H1 (cell line): ENCODE measurements around the gene CDH22. TPM values are rescaled to one million over a fixed set of nuclear protein-coding genes. Genes with fewer than 3 reads are reported as not detected.

Source experiments
- CTCF ChIA-PET: fragments of 300-600 bp; sonication (Branson Sonifier 250); formaldehyde crosslinking; loops from one replicate; lab custom pipeline; 2021; ENCODE audit not compliant: partially characterized antibody; lab: Charles Lee
- POLR2A ChIA-PET: fragments of 300-600 bp; sonication (Branson Sonifier 250); formaldehyde crosslinking; loops from one replicate; lab custom pipeline; 2021; ENCODE audit warnings: inconsistent platforms; ENCODE audit not compliant: partially characterized antibody; lab: Charles Lee
- DNase-seq, 2 experiments: peaks; one replicate each; pipeline versions ENCODE4 v3.0.0 to v3.0.0-alpha.2; 2010 to 2022; ENCODE audit warnings: low spot score in 2 of 2, low read depth in 1 of 2, mixed read lengths in 1 of 2
- FAIRE-seq: peaks from 2 replicates; lab custom pipeline; 2011; peaks lifted over from hg19 to GRCh38; lab: Jason Lieb, UNC
- H2AFZ ChIP-seq: 2 replicates; pipeline ENCODE4 v1.8.1; 2012; ENCODE audit warnings: low read length, inconsistent platforms
- H2AK5ac ChIP-seq: 2 replicates; pipeline ENCODE4 v1.6.1; 2013; ENCODE audit warnings: low read depth, low read length
- H2BK120ac ChIP-seq: replicated peaks from 2 replicates; pipeline ENCODE3; 2013; ENCODE audit warnings: low read depth, low read length, inconsistent platforms
- H2BK12ac ChIP-seq: 2 replicates; pipeline ENCODE4 v1.6.1; 2013; ENCODE audit warnings: low read depth, low read length
- H2BK15ac ChIP-seq: 2 replicates; pipeline ENCODE4 v1.6.1; 2013; ENCODE audit warnings: low read length
- H2BK20ac ChIP-seq: 2 replicates; pipeline ENCODE4 v1.6.1; 2013; ENCODE audit warnings: low read length
- H2BK5ac ChIP-seq: 2 replicates; pipeline ENCODE4 v1.6.1; 2013; ENCODE audit warnings: low read depth, low read length
- H3K14ac ChIP-seq: 2 replicates; pipeline ENCODE4 v1.6.1; 2013; ENCODE audit warnings: inconsistent platforms; ENCODE audit not compliant: insufficient read length
- H3K18ac ChIP-seq: 2 replicates; pipeline ENCODE4 v1.6.1; 2013; ENCODE audit warnings: low read length; ENCODE audit errors: extremely low read depth
- H3K23ac ChIP-seq: 2 replicates; pipeline ENCODE4 v1.6.1; 2013; ENCODE audit warnings: inconsistent platforms; ENCODE audit not compliant: insufficient read length
- H3K23me2 ChIP-seq: 2 replicates; pipeline ENCODE4 v1.6.1; 2013; ENCODE audit warnings: low read depth, low read length
- H3K27ac ChIP-seq: 2 replicates; pipeline ENCODE4 v1.6.1; 2011; ENCODE audit warnings: low read depth, low read length, inconsistent platforms
- H3K27me3 ChIP-seq, 4 experiments: replicated peaks in 1 of 4; 1 replicate in 1 of 4; 2 replicates in 3 of 4; pipeline versions ENCODE4 v1.6.1 to v1.8.1; 2011 to 2013; ENCODE audit warnings: low read length in 3 of 4, mild to moderate bottlenecking in 3 of 4, inconsistent platforms in 2 of 4, mixed read lengths in 2 of 4, moderate library complexity in 1 of 4; ENCODE audit not compliant: control insufficient read depth in 3 of 4, insufficient read depth in 3 of 4; ENCODE audit errors: extremely low read depth in 1 of 4
- H3K36me3 ChIP-seq, 4 experiments: 2 replicates each; pipeline versions ENCODE4 v1.6.1 to v1.8.1; 2011 to 2013; ENCODE audit warnings: mild to moderate bottlenecking in 4 of 4, low read length in 3 of 4, moderate library complexity in 2 of 4, control low read depth in 1 of 4, inconsistent platforms in 1 of 4; ENCODE audit not compliant: insufficient read depth in 4 of 4, control insufficient read depth in 2 of 4
- H3K4ac ChIP-seq: replicated peaks from 2 replicates; pipeline ENCODE3; 2013; ENCODE audit warnings: low read length, low read depth, mixed read lengths, inconsistent platforms; ENCODE audit not compliant: insufficient read length
- H3K4me1 ChIP-seq, 4 experiments: replicated peaks in 1 of 4; 1 replicate in 1 of 4; 2 replicates in 3 of 4; pipeline versions ENCODE4 v1.6.1 to v1.8.1; 2011 to 2013; ENCODE audit warnings: low read length in 3 of 4, inconsistent platforms in 2 of 4, mixed read lengths in 1 of 4; ENCODE audit not compliant: insufficient read depth in 4 of 4, control insufficient read depth in 3 of 4
- H3K4me2 ChIP-seq, 2 experiments: 2 replicates each; pipeline versions ENCODE4 v1.6.1 to v1.8.1; 2011 to 2013; ENCODE audit warnings: low read depth in 2 of 2, low read length in 2 of 2, control low read depth in 1 of 2, inconsistent platforms in 1 of 2, mild to moderate bottlenecking in 1 of 2; ENCODE audit not compliant: insufficient read depth in 1 of 2
- H3K4me3 ChIP-seq, 4 experiments: fragments of 200-600, 300-600 bp in 1 of 4; sonication (generic), shearing (Covaris generic), sonication (Bioruptor Twin) in 1 of 4; 2 replicates each; pipeline versions ENCODE4 v1.5.1 to v1.8.1; 2011 to 2016; ENCODE audit warnings: low read length in 4 of 4, low read depth in 3 of 4, control low read depth in 2 of 4, inconsistent platforms in 2 of 4, mild to moderate bottlenecking in 2 of 4, mixed read lengths in 1 of 4, moderate library complexity in 1 of 4; ENCODE audit not compliant: insufficient read depth in 2 of 4; ENCODE audit errors: extremely low read depth in 1 of 4
- H3K56ac ChIP-seq: replicated peaks from 2 replicates; pipeline ENCODE3; 2013; ENCODE audit warnings: low read depth, mild to moderate bottlenecking, mixed read lengths, low read length, inconsistent platforms; ENCODE audit not compliant: insufficient read length
- H3K79me1 ChIP-seq: 2 replicates; pipeline ENCODE4 v1.6.1; 2013; ENCODE audit warnings: low read depth, low read length, control low read depth
- H3K79me2 ChIP-seq, 2 experiments: 2 replicates each; pipeline versions ENCODE4 v1.6.1 to v1.8.1; 2012 to 2013; ENCODE audit warnings: low read length in 2 of 2, mild to moderate bottlenecking in 2 of 2, inconsistent platforms in 1 of 2; ENCODE audit not compliant: insufficient read depth in 2 of 2, control insufficient read depth in 1 of 2
- H3K9ac ChIP-seq, 4 experiments: replicated peaks in 1 of 4; 1 replicate in 1 of 4; 2 replicates in 3 of 4; pipeline versions ENCODE4 v1.6.1 to v1.8.1; 2011 to 2013; ENCODE audit warnings: low read depth in 3 of 4, low read length in 3 of 4, control low read depth in 2 of 4, mild to moderate bottlenecking in 2 of 4, moderate library complexity in 2 of 4, inconsistent platforms in 1 of 4; ENCODE audit errors: extremely low read depth in 1 of 4
- H3K9me3 ChIP-seq, 2 experiments: 2 replicates each; pipeline versions ENCODE4 v1.6.1 to v1.8.1; 2012 to 2013; ENCODE audit warnings: mild to moderate bottlenecking in 2 of 2, moderate library complexity in 2 of 2, control low read depth in 1 of 2, inconsistent platforms in 1 of 2, low read depth in 1 of 2, low read length in 1 of 2, mixed read lengths in 1 of 2; ENCODE audit not compliant: insufficient read depth in 2 of 2
- H4K20me1 ChIP-seq, 2 experiments: replicated peaks in 1 of 2; 2 replicates each; pipeline versions ENCODE3 to v1.8.1; 2011 to 2013; ENCODE audit warnings: inconsistent platforms in 2 of 2, low read length in 2 of 2, mild to moderate bottlenecking in 1 of 2; ENCODE audit not compliant: insufficient read depth in 2 of 2, control insufficient read depth in 1 of 2
- H4K5ac ChIP-seq: 2 replicates; pipeline ENCODE4 v1.6.1; 2013; ENCODE audit warnings: low read length, low read depth, mixed read lengths, inconsistent platforms; ENCODE audit not compliant: insufficient read length
- H4K8ac ChIP-seq: 2 replicates; pipeline ENCODE4 v1.8.0; 2013; ENCODE audit warnings: mild to moderate bottlenecking, moderate library complexity, low read length, inconsistent platforms; ENCODE audit not compliant: insufficient read depth; ENCODE audit errors: extremely low read depth
- H4K91ac ChIP-seq: replicated peaks from 2 replicates; pipeline ENCODE3; 2013; ENCODE audit warnings: low read length, mixed read lengths, inconsistent platforms; ENCODE audit not compliant: insufficient read length
- EGR1 ChIP-seq: IDR thresholded peaks from 2 replicates; pipeline ENCODE4 v1.6.1; 2011; ENCODE audit warnings: low read depth, low read length, borderline replicate concordance
- EZH2 ChIP-seq: fragments of 200-600 bp; sonication (generic); IDR thresholded peaks from 2 replicates; pipeline ENCODE4 v1.7.1; 2012; ENCODE audit warnings: low read depth, mild to moderate bottlenecking, moderate library complexity, low read length, inconsistent platforms; ENCODE audit not compliant: severe bottlenecking
- GABPA ChIP-seq: IDR thresholded peaks from 2 replicates; pipeline ENCODE4 v1.6.1; 2011; ENCODE audit warnings: mild to moderate bottlenecking, low read length, moderate library complexity, borderline replicate concordance; ENCODE audit not compliant: insufficient read depth
- HDAC2 ChIP-seq, 2 experiments: fragments of 300-600 bp in 1 of 2; sonication (generic) in 1 of 2; IDR thresholded peaks; 2 replicates each; pipeline ENCODE4 v1.6.1; 2011 to 2012; ENCODE audit warnings: low read depth in 2 of 2, low read length in 2 of 2, mild to moderate bottlenecking in 2 of 2, moderate library complexity in 2 of 2, borderline replicate concordance in 1 of 2, inconsistent platforms in 1 of 2
- KDM1A ChIP-seq: fragments of 200-600, 300-600 bp; sonication (generic); IDR thresholded peaks from 2 replicates; pipeline ENCODE4 v1.7.1; 2016; ENCODE audit warnings: mild to moderate bottlenecking, low read length, borderline replicate concordance
- KDM5A ChIP-seq: fragments of 200-600 bp; IDR thresholded peaks from 2 replicates; pipeline ENCODE4 v1.7.1; 2012; ENCODE audit warnings: mild to moderate bottlenecking, low read length, inconsistent platforms, mixed read lengths
- POU5F1 ChIP-seq: IDR thresholded peaks from 2 replicates; pipeline ENCODE4 v1.6.1; 2011; ENCODE audit warnings: low read depth, mild to moderate bottlenecking, low read length, moderate library complexity
- SAP30 ChIP-seq: fragments of 300-600 bp; sonication (generic); IDR thresholded peaks from 2 replicates; pipeline ENCODE4 v1.7.1; 2012; ENCODE audit warnings: low read length, moderate library complexity, mild to moderate bottlenecking, inconsistent platforms; ENCODE audit not compliant: insufficient read depth, insufficient replicate concordance
- SRF ChIP-seq: IDR thresholded peaks from 2 replicates; pipeline ENCODE4 v1.6.1; 2011; ENCODE audit warnings: mild to moderate bottlenecking, low read depth, low read length, moderate library complexity
- WGBS, 2 experiments: shearing (Covaris generic) in 1 of 2; methylation state at CpG; one replicate each; pipeline versions ENCODE4 v1.1.6 to v1.1.7; 2013 to 2015; ENCODE audit warnings: low lambda C conversion rate in 2 of 2, mixed read lengths in 2 of 2, inconsistent platforms in 1 of 2, low coverage in 1 of 2, missing lambda C conversion rate in 1 of 2; ENCODE audit not compliant: insufficient replicate concordance in 2 of 2, insufficient coverage in 1 of 2, insufficient read length in 1 of 2; ENCODE audit errors: extremely low coverage in 1 of 2, missing lambda C conversion rate in 1 of 2; 5-methylcytosine and 5-hydroxymethylcytosine counted together
- polyA plus RNA-seq, 7 experiments: library from polyadenylated mRNA; depleted of rRNA in 3 of 7; stranded (reverse) in 5 of 7; unstranded in 2 of 7; fragments of >200 nt in 5 of 7; fragments of 200-250 nt in 2 of 7; gene quantifications; 1 replicate in 5 of 7; 2 replicates in 1 of 7; 4 replicates in 1 of 7; pipeline versions ENCODE4 v1.2.1 to v1.2.3, GENCODE V29; 2011 to 2013; ENCODE audit warnings: missing spikeins in 2 of 7, mixed read lengths in 2 of 7
- total RNA-seq: library from RNA; stranded (reverse); fragmentation: NEBNext Ultra II Directional; extraction: Animal tissue kit (Norgen Biotek cat#: 25700); gene quantifications from 2 replicates; pipeline ENCODE4 v1.2.1, GENCODE V29; 2021
- TF ChIP-seq, protein P1 (sequence below): IDR thresholded peaks from 2 replicates; pipeline ENCODE4 v1.6.1; 2012; ENCODE audit warnings: inconsistent platforms

The CDH22 gene
- total and polyA plus RNA-seq, 2 of the 8 experiments (the other 6 are each of a cell fraction or from before 2014, with no cell fraction given), result 0.35 to 0.39 TPM

DNA sequence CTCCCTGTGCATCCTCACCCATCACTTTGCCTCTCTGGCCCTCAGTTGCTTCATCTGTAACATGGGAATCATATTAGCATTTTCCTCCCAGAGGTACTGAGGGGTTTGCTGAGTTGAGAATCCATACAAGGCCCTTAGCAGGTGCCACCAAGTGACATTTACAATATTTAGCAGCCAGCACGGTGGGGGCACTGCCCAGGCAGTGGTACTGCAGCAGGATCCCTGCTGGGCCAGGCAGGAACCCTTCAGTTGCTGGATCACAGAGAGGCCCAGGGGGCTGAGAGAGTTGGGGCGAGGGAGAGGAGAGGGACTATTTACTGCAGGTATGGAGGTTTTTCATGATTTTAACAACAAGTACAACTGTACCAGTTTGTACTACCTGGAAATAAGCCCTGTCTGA, 65.9 kb downstream of the CDH22 start:
- H4K20me1 ChIP-seq, result no peaks in the 10 kb centered on the region
- H3K27ac ChIP-seq, result no peak overlapping the region
- no peak overlapping the region for H2AFZ ChIP-seq
- no peak overlapping the region for H3K18ac ChIP-seq
- H3K36me3 ChIP-seq, result no peaks in the 10 kb centered on the region
- no peak overlapping the region for H4K91ac ChIP-seq
- no peaks in the 10 kb centered on the region for H3K27me3 ChIP-seq
- FAIRE-seq (no peak), DNase-seq (no peak)
- H3K4ac ChIP-seq, result no peak overlapping the region
- no peak overlapping the region for H2BK120ac ChIP-seq
- ChIA-PET POLR2A (no interaction called here), CTCF (interaction anchor here (0.8 to 1.1 kb wide), 2 partner anchors 15 to 65 kb away, joined by 3 to 4 read pairs; no protein-coding TSS in a partner anchor)
- H3K79me1 ChIP-seq, result no peaks in the 10 kb centered on the region
- peaks cover 0 to 12% (median 5%) of the 10 kb centered on the region in 4 experiments; a peak in 5 of 7 replicates for H3K4me1 ChIP-seq
- no peaks in the 10 kb centered on the region for H3K9me3 ChIP-seq
- H3K4me3 ChIP-seq, result no peak overlapping the region
- H3K79me2 ChIP-seq, result no peaks in the 10 kb centered on the region
- H3K23me2 ChIP-seq, result no peaks in the 10 kb centered on the region
- TF ChIP-seq EZH2 (no peak), EGR1 (no peak), HDAC2 (IDR thresholded peaks at IDR 0.05; ENCODE audit: borderline replicate concordance in 1 of 2, low read depth in 2 of 2, low read length in 2 of 2) (no peak), SAP30 (no peak), POU5F1 (no peak), GABPA (no peak), KDM1A (no peak), KDM5A (no peak), SRF (no peak)
- TF ChIP-seq, protein P1, sequence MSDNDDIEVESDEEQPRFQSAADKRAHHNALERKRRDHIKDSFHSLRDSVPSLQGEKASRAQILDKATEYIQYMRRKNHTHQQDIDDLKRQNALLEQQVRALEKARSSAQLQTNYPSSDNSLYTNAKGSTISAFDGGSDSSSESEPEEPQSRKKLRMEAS, result no peak
- no peak overlapping the region for H3K23ac ChIP-seq
- H3K56ac ChIP-seq, result no peak overlapping the region
- H2BK12ac ChIP-seq, result no peak overlapping the region
- WGBS, 2 experiments, result 72% methylated on average over 2 of the region's 2 CpGs; no CpG with 5 or more reads in 1 of the 2 experiments
- H4K5ac ChIP-seq, result no peak overlapping the region
- no peak overlapping the region for H4K8ac ChIP-seq
- H3K4me2 ChIP-seq, result no peak overlapping the region
- no peak overlapping the region for H3K14ac ChIP-seq
- H2BK5ac ChIP-seq, result no peak overlapping the region
- H3K9ac ChIP-seq, result no peak overlapping the region
- no peak overlapping the region for H2BK20ac ChIP-seq
- H2BK15ac ChIP-seq, result no peak overlapping the region
- no peak overlapping the region for H2AK5ac ChIP-seq
